T-cell (primary cell): ENCODE measurements around the gene CORO1C. TPM values are rescaled to one million over a fixed set of nuclear protein-coding genes. Genes with fewer than 3 reads are reported as not detected.

Source experiments
- ATAC-seq, 4 experiments: fragments of 200-7000 bp in 3 of 4; fragments of 150-1000 bp in 1 of 4; cut with Tn5 transposase; replicated peaks in 1 of 4; 1 replicate in 3 of 4; 2 replicates in 1 of 4; pipeline ENCODE4 v1.10.0; 2021; ENCODE audit warnings: moderate library complexity in 3 of 4, mild to moderate bottlenecking in 2 of 4, moderate number of reproducible peaks in 1 of 4
- CTCF ChIA-PET, 2 donors: fragments of 300-600 bp; sonication (Branson Sonifier 250); formaldehyde crosslinking; loops; one replicate each; lab custom pipeline; 2022; ENCODE audit warnings: antibody characterized with exemption in 2 of 2; lab: Charles Lee
- POLR2A ChIA-PET, 2 donors: fragments of 300-600 bp; sonication (Branson Sonifier 250); formaldehyde crosslinking; loops; one replicate each; lab custom pipeline; 2022; ENCODE audit warnings: antibody characterized with exemption in 2 of 2; lab: Charles Lee
- DNase-seq, 35 experiments: peaks; one replicate each; pipeline versions ENCODE4 v3.0.0 to v3.0.0-alpha.2; 2013 to 2023
- H3K27ac ChIP-seq: one replicate; pipeline ENCODE4 v1.5.1; 2013; ENCODE audit warnings: low read length
- H3K27me3 ChIP-seq, 2 experiments: replicated peaks in 1 of 2; 1 replicate in 1 of 2; 2 replicates in 1 of 2; pipeline versions ENCODE4 v1.6.1 to v1.7.0; 2013; ENCODE audit warnings: low read length in 1 of 2, mixed read lengths in 1 of 2; ENCODE audit not compliant: control insufficient read depth in 2 of 2, insufficient read depth in 2 of 2; ENCODE audit errors: extremely low read depth in 1 of 2
- H3K36me3 ChIP-seq, 2 donors: 1 replicate in 1 of 2; 2 replicates in 1 of 2; pipeline versions ENCODE4 v1.6.1 to v1.7.0; 2013; ENCODE audit warnings: low read length in 1 of 2; ENCODE audit not compliant: control insufficient read depth in 2 of 2, insufficient read depth in 1 of 2; ENCODE audit errors: extremely low read depth in 1 of 2
- H3K4me1 ChIP-seq, 2 experiments: 1 replicate in 1 of 2; 2 replicates in 1 of 2; pipeline versions ENCODE4 v1.6.1 to v1.7.0; 2013; ENCODE audit warnings: low read length in 2 of 2, mixed read lengths in 1 of 2; ENCODE audit not compliant: insufficient read depth in 2 of 2, control insufficient read depth in 1 of 2; ENCODE audit errors: extremely low read depth in 1 of 2
- H3K4me3 ChIP-seq, 2 donors: 1 replicate in 1 of 2; 2 replicates in 1 of 2; pipeline versions ENCODE4 v1.5.1 to v1.7.0; 2013; ENCODE audit warnings: mild to moderate bottlenecking in 2 of 2, low read length in 1 of 2, moderate library complexity in 1 of 2; ENCODE audit not compliant: control insufficient read depth in 1 of 2; ENCODE audit errors: extremely low read depth in 1 of 2
- H3K9me3 ChIP-seq: 2 replicates; pipeline ENCODE4 v1.7.0; 2013
- H3K27ac Mint-ChIP-seq, 2 donors: one replicate each; pipeline ENCODE4 v1.8.0; 2020 to 2021; ENCODE audit warnings: mild to moderate bottlenecking in 2 of 2, mixed read lengths in 2 of 2
- H3K27me3 Mint-ChIP-seq, 2 donors: one replicate each; pipeline ENCODE4 v1.8.0; 2021 to 2022; ENCODE audit warnings: mixed read lengths in 2 of 2
- H3K36me3 Mint-ChIP-seq: one replicate; pipeline ENCODE4 v1.8.0; 2021; ENCODE audit warnings: mixed read lengths
- H3K4me1 Mint-ChIP-seq, 3 donors: one replicate each; pipeline ENCODE4 v1.8.0; 2020 to 2022; ENCODE audit warnings: mixed read lengths in 3 of 3, mild to moderate bottlenecking in 1 of 3
- H3K4me3 Mint-ChIP-seq, 3 donors: one replicate each; pipeline ENCODE4 v1.8.0; 2020 to 2022; ENCODE audit warnings: mild to moderate bottlenecking in 3 of 3, mixed read lengths in 3 of 3, moderate library complexity in 3 of 3
- H3K9me3 Mint-ChIP-seq, 3 donors: one replicate each; pipeline ENCODE4 v1.8.0; 2020 to 2022; ENCODE audit warnings: mixed read lengths in 3 of 3
- WGBS: methylation state at CpG from one replicate; pipeline ENCODE4 v1.1.5; 2013; ENCODE audit warnings: missing lambda C conversion rate; ENCODE audit not compliant: insufficient coverage; 5-methylcytosine and 5-hydroxymethylcytosine counted together
- total RNA-seq, 35 experiments: library from RNA in 6 of 35; stranded (reverse) in 6 of 35; fragments of 120-200 nt in 1 of 35; gene quantifications; one replicate each; pipeline versions ENCODE4 v1.2.1 to v1.2.4 and lab custom pipeline; 2013 to 2026

Gene CORO1C
- total RNA-seq, 5 donors from 2014 or later (not counting 1 experiment from before 2014, with no cell fraction given): 7.4 to 11.4 (median 8.7) TPM

DNA sequence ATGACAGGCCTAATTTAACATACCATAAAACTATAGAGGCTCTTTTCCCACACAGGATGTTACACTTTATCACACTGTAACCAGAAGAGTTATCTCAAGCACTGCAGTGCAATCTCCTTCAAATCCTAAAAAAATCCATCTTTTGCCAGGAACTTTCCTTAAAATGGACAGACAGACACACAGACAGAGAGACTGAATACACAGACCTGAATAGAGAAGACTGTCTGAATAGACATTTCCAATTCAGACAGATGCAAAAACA is 6.5 kb downstream of the CORO1C start:
- H3K4me3 Mint-ChIP-seq: no peak overlapping the region
- Histone ChIP-seq H3K9me3 (no peaks in the 10 kb centered on the region), H3K27ac (no peak overlapping the region), H3K4me3 (no peak overlapping the region), H3K36me3 (no peaks in the 10 kb centered on the region), H3K4me1 (no peaks in the 10 kb centered on the region), H3K27me3 (no peaks in the 10 kb centered on the region)
- peaks cover 14 to 24% (median 20%) of the 10 kb centered on the region in 3 donors for H3K4me1 Mint-ChIP-seq
- no peaks in the 10 kb centered on the region for H3K36me3 Mint-ChIP-seq
- CTCF ChIA-PET: interaction anchor here in 1 of 2 donors (0.5 kb wide), 1 partner anchor 103 kb away, joined by 3 read pairs; no protein-coding TSS in a partner anchor
- no peaks in the 10 kb centered on the region for H3K9me3 Mint-ChIP-seq
- H3K27ac Mint-ChIP-seq: peak overlapping the region; percentile 24 to 77
- H3K27me3 Mint-ChIP-seq: no peaks in the 10 kb centered on the region
- no peak for DNase-seq
- no peak for ATAC-seq
- POLR2A ChIA-PET: interaction anchor here in 1 of 2 donors (0.6 kb wide), 1 partner anchor 1851 kb away, joined by 3 read pairs; no protein-coding TSS in a partner anchor

- Histone ChIP-seq H3K36me3 (no peaks in the 10 kb centered on the region), H3K27me3 (no peaks in the 10 kb centered on the region), H3K27ac (no peak overlapping the region), H3K9me3 (no peaks in the 10 kb centered on the region), H3K4me1 (no peaks in the 10 kb centered on the region), H3K4me3 (no peak overlapping the region)
- no peak for ATAC-seq
- POLR2A ChIA-PET: interaction anchor here in 1 of 2 donors (0.6 kb wide), 1 partner anchor 1851 kb away, joined by 3 read pairs; no protein-coding TSS in a partner anchor
- H3K4me3 Mint-ChIP-seq: no peak overlapping the region
- WGBS: 100% methylated on average over 1 of the region's 3 CpGs
- H3K4me1 Mint-ChIP-seq: peaks cover 9 to 19% (median 15%) of the 10 kb centered on the region in 3 donors
- CTCF ChIA-PET: interaction anchor here in 1 of 2 donors (0.5 to 0.6 kb wide), 2 partner anchors 76 to 102 kb away, joined by 3 read pairs; no protein-coding TSS in a partner anchor
- no peaks in the 10 kb centered on the region for H3K9me3 Mint-ChIP-seq
- DNase-seq: no peak
- H3K27ac Mint-ChIP-seq: peak overlapping the region; percentile 24 to 77
- no peaks in the 10 kb centered on the region for H3K36me3 Mint-ChIP-seq
- no peaks in the 10 kb centered on the region for H3K27me3 Mint-ChIP-seq
Measured at GRCh38 chr12:108724054-108724889, 7.0 kb downstream of the CORO1C start.

GRCh38 chr12:108722992-108723766 is 8.1 kb downstream of the CORO1C start:
- Histone ChIP-seq H3K36me3 (no peaks in the 10 kb centered on the region), H3K9me3 (no peaks in the 10 kb centered on the region), H3K4me1 (no peaks in the 10 kb centered on the region), H3K27me3 (no peaks in the 10 kb centered on the region), H3K4me3 (no peak overlapping the region), H3K27ac (no peak overlapping the region)
- Mint-ChIP-seq H3K4me3 (no peak overlapping the region), H3K27ac (no peak overlapping the region), H3K36me3 (no peaks in the 10 kb centered on the region), H3K4me1 (peaks cover 7 to 19% (median 15%) of the 10 kb centered on the region in 3 donors), H3K27me3 (no peaks in the 10 kb centered on the region), H3K9me3 (no peaks in the 10 kb centered on the region)
- DNase-seq (no peak), ATAC-seq (no peak)
- POLR2A ChIA-PET: interaction anchor here in 1 of 2 donors (0.6 kb wide), 1 partner anchor 32 kb away, joined by 13 read pairs; no protein-coding TSS in a partner anchor
- 71% methylated on average over 1 of the region's 5 CpGs for WGBS
- CTCF ChIA-PET: no interaction called here

- no peak for ATAC-seq
- no peak overlapping the region for H3K4me3 Mint-ChIP-seq
Measured at GRCh38 chr12:108722463-108722862, 8.9 kb downstream of the CORO1C start.

GRCh38 chr12:108721824-108722223 is 9.5 kb downstream of the CORO1C start:
- no peaks in the 10 kb centered on the region for H3K9me3 Mint-ChIP-seq
- no peak overlapping the region for H3K27ac ChIP-seq
- no peaks in the 10 kb centered on the region for H3K36me3 Mint-ChIP-seq
- H3K27me3 ChIP-seq: no peaks in the 10 kb centered on the region
- ChIA-PET CTCF (interaction anchor here in 1 of 2 donors (1.1 kb wide), 1 partner anchor 10 kb away, joined by 3 read pairs; no protein-coding TSS in a partner anchor), POLR2A (no interaction called here)
- H3K27ac Mint-ChIP-seq: no peak overlapping the region
- no peaks in the 10 kb centered on the region for H3K36me3 ChIP-seq
- no peaks in the 10 kb centered on the region for H3K9me3 ChIP-seq
- peaks cover 7 to 19% (median 15%) of the 10 kb centered on the region in 3 donors for H3K4me1 Mint-ChIP-seq
- no peak overlapping the region for H3K4me3 Mint-ChIP-seq
- no peak for ATAC-seq
- no peak for DNase-seq
- 88% methylated on average over 1 of the region's 2 CpGs for whole genome bisulfite sequencing
- no peak overlapping the region for H3K4me3 ChIP-seq
- H3K4me1 ChIP-seq: no peaks in the 10 kb centered on the region
- no peaks in the 10 kb centered on the region for H3K27me3 Mint-ChIP-seq

More at GRCh38 chr12:108722463-108722862, 8.9 kb downstream of the CORO1C start:
- no peak for DNase-seq
- Histone ChIP-seq H3K36me3 (no peaks in the 10 kb centered on the region), H3K4me3 (no peak overlapping the region), H3K27me3 (no peaks in the 10 kb centered on the region), H3K27ac (no peak overlapping the region), H3K4me1 (no peaks in the 10 kb centered on the region), H3K9me3 (no peaks in the 10 kb centered on the region)
- H3K27me3 Mint-ChIP-seq: no peaks in the 10 kb centered on the region
- no CpG with 5 or more reads among the region's 1 CpG for WGBS
- peaks cover 7 to 19% (median 15%) of the 10 kb centered on the region in 3 donors for H3K4me1 Mint-ChIP-seq
- ChIA-PET CTCF (interaction anchor here in 1 of 2 donors (1.1 kb wide), 1 partner anchor 10 kb away, joined by 3 read pairs; no protein-coding TSS in a partner anchor), POLR2A (no interaction called here)
- H3K36me3 Mint-ChIP-seq: no peaks in the 10 kb centered on the region
- H3K27ac Mint-ChIP-seq: no peak overlapping the region
- H3K9me3 Mint-ChIP-seq: no peaks in the 10 kb centered on the region
